Measurements from ENCODE around the gene CTBP2.

Gene CTBP2

DNA sequence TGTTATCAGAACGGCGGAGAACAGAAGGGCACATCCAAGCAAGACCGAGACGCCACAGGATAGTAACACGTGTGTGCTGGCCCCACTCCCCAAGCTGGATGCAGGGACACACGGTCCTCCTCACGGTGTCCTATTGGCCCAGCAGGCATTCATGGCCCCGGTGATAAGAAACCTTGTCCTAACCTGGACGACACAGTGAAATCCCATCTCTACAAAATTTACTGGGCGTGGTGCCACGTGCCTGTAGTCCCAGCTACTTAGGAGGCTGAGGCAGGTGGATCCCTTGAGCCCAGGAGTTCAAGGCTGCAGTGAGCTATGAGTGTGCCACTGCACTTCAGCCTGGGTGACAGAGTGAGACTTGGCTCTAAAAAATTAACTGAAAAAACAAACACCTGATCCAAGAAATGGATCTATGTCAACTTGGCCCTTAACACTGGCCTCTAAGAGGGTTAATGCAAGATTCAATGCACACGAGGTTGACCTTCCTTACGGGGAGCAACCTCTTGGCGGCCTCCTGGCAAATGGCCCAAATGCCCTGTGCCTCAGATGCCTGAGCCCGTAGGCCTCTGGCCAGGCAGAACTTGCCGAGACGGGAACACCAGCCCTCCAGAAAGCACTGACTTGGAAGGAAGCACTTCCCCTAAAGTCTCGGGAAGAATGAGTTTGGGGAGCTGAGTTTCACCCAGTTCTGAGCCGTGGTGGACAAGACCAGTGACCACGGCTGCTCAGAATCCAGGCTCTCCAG is 146.1 kb downstream of the CTBP2 start:
- ChIA-PET POLR2A (no interaction called here), CTCF (no interaction called here)
- no peak for TF ChIP-seq CTBP1 (IDR thresholded peaks at IDR 0.05; ENCODE audit: borderline replicate concordance)
- TF ChIP-seq TARDBP (IDR thresholded peaks at IDR 0.05) = no peak
- no peak for TF ChIP-seq BHLHE40 (IDR thresholded peaks at IDR 0.05; ENCODE audit: borderline replicate concordance)
- TF ChIP-seq NFRKB (IDR thresholded peaks at IDR 0.05) = no peak
- no peak for TF ChIP-seq SP1 (IDR thresholded peaks at IDR 0.05)
- TF ChIP-seq FOXM1 (IDR thresholded peaks at IDR 0.05; ENCODE audit: borderline replicate concordance) = no peak
- TF ChIP-seq SUZ12 (IDR thresholded peaks at IDR 0.05) = no peak
- no peak for TF ChIP-seq L3MBTL2 (conservative IDR thresholded peaks at IDR 0.05)
- no peak for TF ChIP-seq ZNF384 (IDR thresholded peaks at IDR 0.05)
- TF ChIP-seq, protein P1, sequence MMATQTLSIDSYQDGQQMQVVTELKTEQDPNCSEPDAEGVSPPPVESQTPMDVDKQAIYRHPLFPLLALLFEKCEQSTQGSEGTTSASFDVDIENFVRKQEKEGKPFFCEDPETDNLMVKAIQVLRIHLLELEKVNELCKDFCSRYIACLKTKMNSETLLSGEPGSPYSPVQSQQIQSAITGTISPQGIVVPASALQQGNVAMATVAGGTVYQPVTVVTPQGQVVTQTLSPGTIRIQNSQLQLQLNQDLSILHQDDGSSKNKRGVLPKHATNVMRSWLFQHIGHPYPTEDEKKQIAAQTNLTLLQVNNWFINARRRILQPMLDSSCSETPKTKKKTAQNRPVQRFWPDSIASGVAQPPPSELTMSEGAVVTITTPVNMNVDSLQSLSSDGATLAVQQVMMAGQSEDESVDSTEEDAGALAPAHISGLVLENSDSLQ (IDR thresholded peaks at IDR 0.05) = no peak
- TF ChIP-seq ARNT (IDR thresholded peaks at IDR 0.05) = no peak
- TF ChIP-seq HDGF (IDR thresholded peaks at IDR 0.05; ENCODE audit: borderline replicate concordance) = no peak
- no peak for DNase-seq (ENCODE audit: extremely low spot score)

DNA sequence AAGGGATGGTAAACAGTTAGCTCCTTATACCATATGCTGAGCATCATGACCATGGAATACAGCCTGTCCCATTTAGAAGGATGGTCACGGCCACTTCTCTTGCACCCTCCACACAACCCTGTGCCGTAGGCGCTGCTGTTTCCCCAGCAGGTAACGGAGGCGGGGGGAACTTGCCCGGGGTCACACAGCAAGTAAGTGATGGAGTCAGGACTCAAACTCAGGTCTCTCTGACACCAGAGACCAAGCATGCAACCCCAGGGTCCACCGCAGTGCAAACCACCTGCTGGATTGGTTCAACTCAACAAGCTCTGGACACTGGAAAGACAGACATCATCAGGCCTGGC is 146.9 kb downstream of the CTBP2 start:
- CTCF ChIA-PET = no interaction called here
- POLR2A ChIA-PET = no interaction called here
- no peak for TF ChIP-seq SP1 (IDR thresholded peaks at IDR 0.05)
- TF ChIP-seq ARNT (IDR thresholded peaks at IDR 0.05) = no peak
- DNase-seq (ENCODE audit: extremely low spot score) = no peak

DNA sequence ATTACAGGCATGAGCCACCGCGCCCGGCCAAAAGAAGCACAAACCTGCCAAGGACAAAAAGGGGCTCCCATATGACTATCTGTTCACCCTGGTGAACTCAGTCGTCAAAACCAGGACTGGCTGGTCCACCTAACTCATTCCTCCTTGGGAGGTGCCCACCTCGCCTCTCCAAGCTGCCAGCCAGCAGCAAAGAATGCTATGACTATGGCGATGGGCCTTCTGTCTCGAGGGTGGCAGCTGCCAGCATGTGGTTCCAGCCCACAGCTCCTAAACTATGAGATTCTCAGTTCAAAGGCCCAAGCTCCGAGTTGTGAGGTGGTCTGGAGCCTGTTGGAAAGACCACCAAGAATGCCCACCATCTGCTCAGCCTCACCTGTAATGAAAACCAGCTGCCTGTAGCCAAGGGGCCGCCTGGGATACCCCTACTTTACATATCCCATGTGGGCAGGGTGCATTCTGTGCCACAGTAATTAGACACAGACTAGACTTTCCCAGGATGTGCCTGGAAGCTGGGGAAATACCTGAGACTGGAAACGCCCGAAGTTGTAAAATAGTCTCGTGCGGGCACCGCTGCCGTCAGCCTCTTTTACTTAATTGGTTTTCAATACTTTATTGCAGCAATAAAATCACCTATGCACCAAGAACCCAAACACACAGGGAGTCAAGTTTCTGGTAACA is 147.4 kb downstream of the CTBP2 start:
- ChIA-PET POLR2A (no interaction called here), CTCF (no interaction called here)
- TF ChIP-seq CTBP1 (IDR thresholded peaks at IDR 0.05; ENCODE audit: borderline replicate concordance) (no peak), FOXK2 (IDR thresholded peaks at IDR 0.05) (no peak), FOXM1 (IDR thresholded peaks at IDR 0.05; ENCODE audit: borderline replicate concordance) (no peak), NFRKB (IDR thresholded peaks at IDR 0.05) (no peak), ZNF384 (IDR thresholded peaks at IDR 0.05) (no peak), BHLHE40 (IDR thresholded peaks at IDR 0.05; ENCODE audit: borderline replicate concordance) (no peak), SP1 (IDR thresholded peaks at IDR 0.05) (no peak), LEF1 (IDR thresholded peaks at IDR 0.05; ENCODE audit: borderline replicate concordance) (no peak), L3MBTL2 (conservative IDR thresholded peaks at IDR 0.05) (no peak), ARNT (IDR thresholded peaks at IDR 0.05) (no peak), TARDBP (IDR thresholded peaks at IDR 0.05) (no peak), ELF4 (IDR thresholded peaks at IDR 0.05) (no peak)
- TF ChIP-seq, protein P1 (IDR thresholded peaks at IDR 0.05) = no peak
- DNase-seq (ENCODE audit: extremely low spot score) = no peak

DNA sequence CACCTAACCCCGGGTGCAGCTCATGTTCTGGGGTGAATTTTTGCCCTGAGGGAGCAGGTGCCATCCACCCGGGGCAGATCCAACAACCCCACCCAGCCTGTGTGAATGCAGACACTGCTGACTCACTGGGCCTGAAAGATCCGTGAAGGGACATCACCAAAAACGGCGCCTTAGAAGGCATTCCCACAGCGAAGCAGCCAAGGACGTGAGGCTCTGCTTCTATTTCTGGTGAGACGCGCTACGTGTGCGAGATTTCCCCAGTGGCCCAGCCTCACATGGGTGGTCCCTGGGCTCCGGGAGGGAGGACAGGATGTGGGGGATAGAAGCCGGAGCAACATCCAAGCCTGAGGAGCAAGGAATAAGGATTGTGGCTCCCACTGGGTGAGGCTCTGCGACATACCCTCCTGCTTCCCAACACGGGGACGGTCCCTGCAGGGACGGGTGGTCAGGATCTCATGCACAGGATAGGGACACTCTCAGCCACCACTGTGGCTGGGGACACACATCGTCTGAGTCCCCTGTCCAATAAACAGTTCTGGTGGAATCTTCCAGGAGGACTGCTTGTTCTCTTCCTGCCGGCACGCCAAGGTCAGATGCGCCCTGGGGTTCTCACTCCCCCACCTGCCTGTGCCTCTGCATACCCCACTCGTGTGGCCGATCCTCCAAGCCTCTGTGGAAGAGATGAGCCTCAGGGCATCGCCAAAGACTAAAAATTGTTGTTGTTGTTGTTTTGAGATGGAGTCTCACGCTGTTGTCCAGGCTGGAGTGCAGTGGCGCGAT is 148.2 kb downstream of the CTBP2 start:
- no peak for DNase-seq (ENCODE audit: extremely low spot score)
- TF ChIP-seq ELF4 (IDR thresholded peaks at IDR 0.05) (no peak), ARNT (IDR thresholded peaks at IDR 0.05) (no peak), NFRKB (IDR thresholded peaks at IDR 0.05) (no peak), HDGF (IDR thresholded peaks at IDR 0.05; ENCODE audit: borderline replicate concordance) (no peak), CTBP1 (IDR thresholded peaks at IDR 0.05; ENCODE audit: borderline replicate concordance) (no peak), FOXM1 (IDR thresholded peaks at IDR 0.05; ENCODE audit: borderline replicate concordance) (no peak), FOXK2 (IDR thresholded peaks at IDR 0.05) (no peak)
- ChIA-PET CTCF (no interaction called here), POLR2A (no interaction called here)

DNA sequence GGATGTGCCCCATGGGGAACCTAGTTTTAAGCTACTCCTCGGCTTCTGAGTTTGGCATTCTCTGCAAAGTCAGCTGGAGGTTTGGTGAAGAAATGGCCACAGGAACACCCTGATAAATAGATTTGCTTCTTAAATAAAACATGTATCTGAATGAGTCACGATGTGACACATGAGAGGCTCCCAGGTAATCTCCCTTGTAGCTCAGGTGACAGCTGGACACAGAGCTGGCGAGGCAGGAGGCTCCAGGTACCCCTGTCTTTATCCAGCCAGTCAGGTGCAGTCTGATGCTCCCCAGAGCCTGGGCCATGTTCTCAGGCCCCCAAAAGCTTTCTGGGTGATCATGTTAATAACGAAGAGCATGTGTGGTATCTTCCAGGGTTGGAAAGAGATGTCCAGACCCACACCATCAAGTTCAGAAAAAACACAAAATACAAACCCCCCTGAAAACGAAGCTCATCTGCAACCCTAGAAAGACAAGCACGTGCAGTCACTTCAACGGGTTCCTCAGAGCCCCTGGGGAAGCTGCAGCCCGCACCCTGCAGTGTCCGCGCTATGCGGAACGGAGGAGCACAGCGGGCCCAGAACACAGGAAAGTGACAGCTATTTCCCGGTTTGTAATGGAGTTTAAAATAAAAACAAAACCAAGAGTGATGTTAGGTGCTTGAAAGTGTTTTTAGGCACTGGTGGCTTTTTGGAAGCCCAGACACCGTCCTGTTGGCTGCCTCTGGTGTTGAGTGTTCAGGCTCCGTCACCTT is 149.0 kb downstream of the CTBP2 start:
- ChIA-PET POLR2A (no interaction called here), CTCF (interaction anchor here (1.2 kb wide), 1 partner anchor 18 kb away, joined by 3 read pairs; no protein-coding TSS in a partner anchor)
- DNase-seq (ENCODE audit: extremely low spot score) = no peak
- no peak for TF ChIP-seq SUZ12 (IDR thresholded peaks at IDR 0.05)
- no peak for TF ChIP-seq NFRKB (IDR thresholded peaks at IDR 0.05)
- no peak for TF ChIP-seq ZNF384 (IDR thresholded peaks at IDR 0.05)
- no peak for TF ChIP-seq SP1 (IDR thresholded peaks at IDR 0.05)
- no peak for TF ChIP-seq FOXM1 (IDR thresholded peaks at IDR 0.05; ENCODE audit: borderline replicate concordance)
- no peak for TF ChIP-seq FOXA1 (IDR thresholded peaks at IDR 0.05)
- no peak for TF ChIP-seq BHLHE40 (IDR thresholded peaks at IDR 0.05; ENCODE audit: borderline replicate concordance)
- no peak for TF ChIP-seq LEF1 (IDR thresholded peaks at IDR 0.05; ENCODE audit: borderline replicate concordance)
- no peak for TF ChIP-seq L3MBTL2 (conservative IDR thresholded peaks at IDR 0.05)
- no peak for TF ChIP-seq ARNT (IDR thresholded peaks at IDR 0.05)
- TF ChIP-seq ELF4 (IDR thresholded peaks at IDR 0.05) = no peak
- no peak for TF ChIP-seq FOXK2 (IDR thresholded peaks at IDR 0.05)
- TF ChIP-seq TARDBP (IDR thresholded peaks at IDR 0.05) = no peak
- no peak for TF ChIP-seq CTBP1 (IDR thresholded peaks at IDR 0.05; ENCODE audit: borderline replicate concordance)
- no peak for TF ChIP-seq HDGF (IDR thresholded peaks at IDR 0.05; ENCODE audit: borderline replicate concordance)
- TF ChIP-seq, protein P1 (IDR thresholded peaks at IDR 0.05) = no peak
